ENCODE measurements around the gene SLC7A4. TPM values are rescaled to one million over a fixed set of nuclear protein-coding genes. Genes with fewer than 3 reads are reported as not detected.
A peak's percentile ranks its signal among the peaks of the same experiment; 100 is the strongest.
"Not testable (repeated sequence)": the region's sequence is repeated elsewhere in the genome, so short reads cannot be mapped to it uniquely, and the experiment has no call there.

The SLC7A4 gene
- total and polyA plus RNA-seq, 4 donors, result 0.15 TPM; not detected in 3

DNA sequence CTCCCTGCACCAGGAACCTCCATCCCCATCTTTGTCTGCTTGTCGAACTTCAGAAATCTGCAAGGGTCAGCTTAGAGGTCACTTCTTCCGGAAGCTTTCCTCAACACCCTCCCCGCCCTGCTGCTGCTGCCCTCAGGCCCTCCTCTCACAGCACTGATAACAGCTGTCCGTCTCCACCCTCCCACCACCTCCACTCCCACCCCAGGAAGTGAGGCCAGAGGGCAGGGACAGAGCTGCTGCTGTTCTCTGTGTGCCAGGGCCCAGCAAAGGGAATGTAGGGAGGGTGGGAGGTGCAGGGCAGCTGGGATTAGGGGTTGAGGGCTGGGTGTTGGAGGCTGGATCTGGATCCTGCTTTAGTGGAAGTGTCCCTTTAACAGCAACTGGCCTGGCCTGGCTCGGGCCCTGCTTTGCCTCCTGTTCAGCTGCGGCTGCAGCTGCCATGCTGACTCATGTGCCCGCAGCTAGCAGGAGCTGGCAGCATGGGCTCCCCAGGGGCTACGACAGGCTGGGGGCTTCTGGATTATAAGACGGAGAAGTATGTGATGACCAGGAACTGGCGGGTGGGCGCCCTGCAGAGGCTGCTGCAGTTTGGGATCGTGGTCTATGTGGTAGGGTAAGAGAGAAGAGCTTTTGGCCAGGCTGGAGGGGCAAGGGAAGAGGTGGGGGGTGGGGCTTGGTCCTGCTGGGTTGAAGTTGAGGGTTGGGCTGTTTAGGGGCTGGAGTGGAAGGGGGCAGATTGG lies 17.5 kb downstream of the SLC7A4 start, which contains the start of gene P2RX6:
Gene P2RX6, plus strand, starts transcription at position 440 of the 740 bp plus-strand sequence. Its CDS starts 10 bp downstream, at position 450.
- peak in 1 of 2 donors; percentile 72 for DNase-seq
- no peaks in the 10 kb centered on the region for H3K9me3 ChIP-seq (ENCODE audit: control insufficient read depth, low read length)
- 7% methylated on average over 12 of the region's 12 CpGs for WGBS, 2 donors
- H3K27ac ChIP-seq (ENCODE audit: low read depth in 1 of 2, low read length in 2 of 2), result no peak within 1 kb of the TSS
- H3K4me1 ChIP-seq (ENCODE audit: control insufficient read depth in 1 of 2, insufficient read depth in 2 of 2, low read length in 2 of 2), result no peaks in the 10 kb centered on the region
- H3K4me3 ChIP-seq (ENCODE audit: low read length in 2 of 2), result no peak within 1 kb of the TSS
- intact Hi-C loops (cut with DNase I), result no loop called here
- no peaks in the 10 kb centered on the region for H3K36me3 ChIP-seq (ENCODE audit: control insufficient read depth in 1 of 2, insufficient read depth in 2 of 2, low read length in 1 of 2)
- H3K27me3 ChIP-seq (ENCODE audit: control insufficient read depth in 1 of 2, insufficient read depth in 2 of 2, low read length in 1 of 2), result no peaks in the 10 kb centered on the region
- ATAC-seq (ENCODE audit: low FRiP score), result peak; percentile 43

GRCh38 chr22:21014202-21014725 lies 18.1 kb downstream of the SLC7A4 start:
- Histone ChIP-seq H3K9me3 (ENCODE audit: control insufficient read depth, low read length) (no peaks in the 10 kb centered on the region), H3K4me3 (ENCODE audit: low read length in 2 of 2) (no peak overlapping the region), H3K36me3 (ENCODE audit: control insufficient read depth in 1 of 2, insufficient read depth in 2 of 2, low read length in 1 of 2) (no peaks in the 10 kb centered on the region), H3K27ac (ENCODE audit: low read depth in 1 of 2, low read length in 2 of 2) (no peak overlapping the region), H3K4me1 (ENCODE audit: control insufficient read depth in 1 of 2, insufficient read depth in 2 of 2, low read length in 2 of 2) (no peaks in the 10 kb centered on the region), H3K27me3 (ENCODE audit: control insufficient read depth in 1 of 2, insufficient read depth in 2 of 2, low read length in 1 of 2) (no peaks in the 10 kb centered on the region)
- peak; percentile 89 for ATAC-seq (ENCODE audit: low FRiP score)
- peak; percentile 91 to 96 for DNase-seq
- intact Hi-C loops (cut with DNase I), result no loop called here
- WGBS, 2 donors, result 1% methylated on average over 38 to 40 of the region's 40 CpGs

- Histone ChIP-seq H3K9me3 (ENCODE audit: control insufficient read depth, low read length) (no peaks in the 10 kb centered on the region), H3K4me1 (ENCODE audit: control insufficient read depth in 1 of 2, insufficient read depth in 2 of 2, low read length in 2 of 2) (no peaks in the 10 kb centered on the region), H3K36me3 (ENCODE audit: control insufficient read depth in 1 of 2, insufficient read depth in 2 of 2, low read length in 1 of 2) (no peaks in the 10 kb centered on the region), H3K4me3 (ENCODE audit: low read length in 2 of 2) (no peak overlapping the region), H3K27me3 (ENCODE audit: control insufficient read depth in 1 of 2, insufficient read depth in 2 of 2, low read length in 1 of 2) (no peaks in the 10 kb centered on the region), H3K27ac (ENCODE audit: low read depth in 1 of 2, low read length in 2 of 2) (no peak overlapping the region)
- 15 to 21% methylated on average over 16 to 24 of the region's 24 CpGs for WGBS, 2 donors
- DNase-seq, result no peak
- ATAC-seq (ENCODE audit: low FRiP score), result peak; percentile 28
- intact Hi-C loops (cut with DNase I), result no loop called here
Observed at GRCh38 chr22:21013657-21014201, 18.6 kb downstream of the SLC7A4 start.

DNA sequence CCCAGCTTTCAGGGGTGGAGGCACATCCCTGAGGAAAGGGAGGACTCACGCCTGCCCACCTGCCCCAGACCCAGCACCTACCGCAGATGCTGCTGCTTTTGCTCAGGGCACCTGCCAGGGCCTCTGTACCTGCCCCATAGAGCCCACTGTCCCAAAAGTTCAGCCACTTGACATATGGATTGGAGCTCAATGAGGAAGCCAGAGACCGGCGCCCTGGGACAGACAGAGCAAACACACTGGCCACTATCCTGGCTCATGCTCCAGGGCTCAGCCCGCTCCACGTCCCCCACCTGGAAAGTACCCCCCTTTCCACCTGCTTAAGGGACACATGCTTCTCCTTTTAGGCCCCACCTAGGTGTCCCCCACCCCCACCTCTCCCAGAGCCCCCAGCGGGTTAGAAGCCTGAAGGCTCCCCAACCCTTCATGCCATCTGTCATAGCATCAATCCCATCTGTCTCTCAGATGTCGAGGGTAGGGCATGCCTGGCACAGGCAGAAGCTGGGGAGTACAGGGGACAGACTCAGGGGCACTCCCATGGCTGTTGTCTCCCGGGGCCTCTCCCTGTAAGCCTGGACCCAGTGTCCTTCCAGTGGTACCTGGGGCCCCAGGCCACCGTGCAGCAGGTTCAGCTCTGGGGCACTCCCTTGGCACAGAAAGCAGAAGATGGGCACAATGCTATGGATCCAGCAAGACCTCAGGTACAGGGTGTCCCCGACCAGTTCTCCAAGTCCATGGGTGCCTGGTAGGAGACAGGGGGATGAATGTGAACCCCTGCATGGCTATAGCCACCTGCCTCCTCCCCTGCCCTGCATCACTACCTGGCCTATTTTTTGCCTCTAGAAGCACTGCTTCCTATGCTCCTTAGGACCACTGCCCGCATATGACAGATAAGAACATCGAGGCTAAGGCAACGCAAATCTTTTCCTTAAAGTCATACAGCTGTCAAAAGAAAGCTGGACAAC lies 19.6 kb downstream of the SLC7A4 start:
- DNase-seq (no peak), ATAC-seq (ENCODE audit: low FRiP score) (no peak)
- 74 to 81% methylated on average over 14 of the region's 14 CpGs for WGBS, 2 donors
- Histone ChIP-seq H3K36me3 (ENCODE audit: control insufficient read depth in 1 of 2, insufficient read depth in 2 of 2, low read length in 1 of 2) (no peaks in the 10 kb centered on the region), H3K4me3 (ENCODE audit: low read length in 2 of 2) (no peak overlapping the region), H3K27ac (ENCODE audit: low read depth in 1 of 2, low read length in 2 of 2) (no peak overlapping the region), H3K27me3 (ENCODE audit: control insufficient read depth in 1 of 2, insufficient read depth in 2 of 2, low read length in 1 of 2) (no peaks in the 10 kb centered on the region), H3K9me3 (ENCODE audit: control insufficient read depth, low read length) (no peaks in the 10 kb centered on the region), H3K4me1 (ENCODE audit: control insufficient read depth in 1 of 2, insufficient read depth in 2 of 2, low read length in 2 of 2) (no peaks in the 10 kb centered on the region)
- intact Hi-C loops (cut with DNase I), result no loop called here

- no peak for ATAC-seq (ENCODE audit: low FRiP score)
- intact Hi-C loops (cut with DNase I), result no loop called here
- no peaks in the 10 kb centered on the region for H3K4me1 ChIP-seq (ENCODE audit: control insufficient read depth in 1 of 2, insufficient read depth in 2 of 2, low read length in 2 of 2)
Observed at GRCh38 chr22:21010426-21011113, 21.8 kb downstream of the SLC7A4 start.

GRCh38 chr22:21009638-21010425 lies 22.5 kb downstream of the SLC7A4 start:
- Histone ChIP-seq H3K27me3 (ENCODE audit: control insufficient read depth in 1 of 2, insufficient read depth in 2 of 2, low read length in 1 of 2) (no peaks in the 10 kb centered on the region), H3K4me1 (ENCODE audit: control insufficient read depth in 1 of 2, insufficient read depth in 2 of 2, low read length in 2 of 2) (no peaks in the 10 kb centered on the region), H3K4me3 (ENCODE audit: low read length in 2 of 2) (no peak overlapping the region), H3K9me3 (ENCODE audit: control insufficient read depth, low read length) (no peaks in the 10 kb centered on the region), H3K27ac (ENCODE audit: low read depth in 1 of 2, low read length in 2 of 2) (no peak overlapping the region), H3K36me3 (ENCODE audit: control insufficient read depth in 1 of 2, insufficient read depth in 2 of 2, low read length in 1 of 2) (no peaks in the 10 kb centered on the region)
- 38% methylated on average over 10 of the region's 10 CpGs for WGBS, 2 donors
- DNase-seq (no peak), ATAC-seq (ENCODE audit: low FRiP score) (no peak)
- intact Hi-C loops (cut with DNase I), result no loop called here

More at GRCh38 chr22:21010426-21011113, 21.8 kb downstream of the SLC7A4 start:
- Histone ChIP-seq H3K27ac (ENCODE audit: low read depth in 1 of 2, low read length in 2 of 2) (no peak overlapping the region), H3K4me3 (ENCODE audit: low read length in 2 of 2) (no peak overlapping the region), H3K27me3 (ENCODE audit: control insufficient read depth in 1 of 2, insufficient read depth in 2 of 2, low read length in 1 of 2) (no peaks in the 10 kb centered on the region), H3K36me3 (ENCODE audit: control insufficient read depth in 1 of 2, insufficient read depth in 2 of 2, low read length in 1 of 2) (no peaks in the 10 kb centered on the region), H3K9me3 (ENCODE audit: control insufficient read depth, low read length) (no peaks in the 10 kb centered on the region)
- no peak for DNase-seq
- 93% methylated on average over 3 of the region's 3 CpGs for WGBS, 2 donors

GRCh38 chr22:21009208-21009607 lies 23.2 kb downstream of the SLC7A4 start:
- H3K4me1 ChIP-seq (ENCODE audit: control insufficient read depth in 1 of 2, insufficient read depth in 2 of 2, low read length in 2 of 2); H3K4me3 ChIP-seq (ENCODE audit: low read length in 2 of 2); H3K27me3 ChIP-seq (ENCODE audit: control insufficient read depth in 1 of 2, insufficient read depth in 2 of 2, low read length in 1 of 2); ATAC-seq (ENCODE audit: low FRiP score); H3K9me3 ChIP-seq (ENCODE audit: control insufficient read depth, low read length); H3K36me3 ChIP-seq (ENCODE audit: control insufficient read depth in 1 of 2, insufficient read depth in 2 of 2, low read length in 1 of 2); DNase-seq; H3K27ac ChIP-seq (ENCODE audit: low read depth in 1 of 2, low read length in 2 of 2); intact Hi-C loops (cut with DNase I): not testable (repeated sequence)
- 82 to 85% methylated on average over 13 of the region's 13 CpGs for WGBS, 2 donors

Data from aorta (tissue), 5 donors.